ENCODE results near the gene ABHD2.

DNA sequence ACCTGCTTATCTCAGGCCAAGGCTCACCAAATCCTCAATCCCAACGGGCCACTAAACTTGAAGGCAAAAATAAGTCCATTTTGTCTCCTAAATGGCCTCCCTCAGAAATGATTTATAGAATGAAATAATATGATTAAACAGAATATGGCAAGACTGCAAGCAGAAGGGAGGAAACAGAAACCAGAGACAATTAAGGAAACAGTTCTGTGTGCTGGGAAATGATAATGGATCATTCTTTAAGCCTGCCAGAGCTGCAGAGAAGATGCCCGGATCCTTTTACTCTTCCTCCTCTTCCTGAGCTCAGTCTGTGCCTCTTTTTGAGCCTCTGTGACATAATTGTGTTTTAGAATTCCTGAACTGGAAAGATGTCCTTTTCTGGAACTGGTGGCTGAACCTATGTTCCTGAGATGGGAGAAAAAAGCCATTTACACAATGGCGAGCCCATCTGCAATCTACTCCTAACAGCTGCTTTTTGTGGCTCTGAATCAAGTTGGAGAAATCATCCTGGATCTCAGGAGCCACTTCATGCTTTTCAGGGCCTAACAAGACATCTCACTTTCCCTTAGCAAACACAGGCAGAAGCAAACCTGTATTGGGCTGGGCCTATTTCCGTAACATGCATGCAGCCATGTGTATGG is 2.8 kb upstream of the ABHD2 start:
- TF ChIP-seq, protein P1, sequence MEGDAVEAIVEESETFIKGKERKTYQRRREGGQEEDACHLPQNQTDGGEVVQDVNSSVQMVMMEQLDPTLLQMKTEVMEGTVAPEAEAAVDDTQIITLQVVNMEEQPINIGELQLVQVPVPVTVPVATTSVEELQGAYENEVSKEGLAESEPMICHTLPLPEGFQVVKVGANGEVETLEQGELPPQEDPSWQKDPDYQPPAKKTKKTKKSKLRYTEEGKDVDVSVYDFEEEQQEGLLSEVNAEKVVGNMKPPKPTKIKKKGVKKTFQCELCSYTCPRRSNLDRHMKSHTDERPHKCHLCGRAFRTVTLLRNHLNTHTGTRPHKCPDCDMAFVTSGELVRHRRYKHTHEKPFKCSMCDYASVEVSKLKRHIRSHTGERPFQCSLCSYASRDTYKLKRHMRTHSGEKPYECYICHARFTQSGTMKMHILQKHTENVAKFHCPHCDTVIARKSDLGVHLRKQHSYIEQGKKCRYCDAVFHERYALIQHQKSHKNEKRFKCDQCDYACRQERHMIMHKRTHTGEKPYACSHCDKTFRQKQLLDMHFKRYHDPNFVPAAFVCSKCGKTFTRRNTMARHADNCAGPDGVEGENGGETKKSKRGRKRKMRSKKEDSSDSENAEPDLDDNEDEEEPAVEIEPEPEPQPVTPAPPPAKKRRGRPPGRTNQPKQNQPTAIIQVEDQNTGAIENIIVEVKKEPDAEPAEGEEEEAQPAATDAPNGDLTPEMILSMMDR (IDR thresholded peaks at IDR 0.05; ENCODE audit: low read depth, low read length), result no peak
- no peak for TF ChIP-seq EZH2phosphoT487 (IDR thresholded peaks at IDR 0.05; ENCODE audit: low read depth)

Data from OCI-LY3 (cell line).